Osteoblast (primary cell): ENCODE results near the gene DRC3. TPM values are rescaled to one million over a fixed set of nuclear protein-coding genes. Genes with fewer than 3 reads are reported as not detected.

Source experiments
- DNase-seq: peaks from one replicate; pipeline ENCODE4 v3.0.0; 2011; ENCODE audit warnings: low spot score, mixed read lengths; ENCODE audit not compliant: insufficient read length; ENCODE audit errors: missing footprints
- H2AFZ ChIP-seq: 2 replicates; pipeline ENCODE4 v1.6.0; 2011; ENCODE audit warnings: mild to moderate bottlenecking, low read length
- H3K27ac ChIP-seq: 2 replicates; pipeline ENCODE4 v1.5.1; 2011; ENCODE audit warnings: mild to moderate bottlenecking, low read depth, low read length, moderate library complexity
- H3K27me3 ChIP-seq: 2 replicates; pipeline ENCODE4 v1.6.0; 2012; ENCODE audit warnings: mild to moderate bottlenecking, control low read depth, inconsistent platforms, low read length, moderate library complexity; ENCODE audit not compliant: insufficient read depth
- H3K36me3 ChIP-seq: 2 replicates; pipeline ENCODE4 v1.5.1; 2011; ENCODE audit warnings: mild to moderate bottlenecking, low read length, control low read depth, moderate library complexity; ENCODE audit not compliant: insufficient read depth
- H3K4me1 ChIP-seq: 2 replicates; pipeline ENCODE4 v1.5.1; 2011; ENCODE audit warnings: mild to moderate bottlenecking, low read length, control low read depth, moderate library complexity; ENCODE audit not compliant: insufficient read depth
- H3K4me2 ChIP-seq: 2 replicates; pipeline ENCODE4 v1.6.0; 2011; ENCODE audit warnings: mild to moderate bottlenecking, low read length; ENCODE audit not compliant: insufficient read depth
- H3K4me3 ChIP-seq: fragments of 200-600 bp; sonication (generic); 3 replicates; pipeline ENCODE4 v1.5.1; 2012; ENCODE audit warnings: mild to moderate bottlenecking, low read length, inconsistent platforms; ENCODE audit not compliant: insufficient read depth
- H3K79me2 ChIP-seq: 2 replicates; pipeline ENCODE4 v1.6.0; 2012; ENCODE audit warnings: mild to moderate bottlenecking, low read length, control low read depth, inconsistent platforms; ENCODE audit not compliant: insufficient read depth
- H3K9me3 ChIP-seq: 2 replicates; pipeline ENCODE4 v1.5.1; 2011; ENCODE audit warnings: low read depth, low read length, control low read depth
- H4K20me1 ChIP-seq: 2 replicates; pipeline ENCODE4 v1.6.0; 2012; ENCODE audit warnings: mild to moderate bottlenecking, low read length, control low read depth; ENCODE audit not compliant: insufficient read depth
- total RNA-seq: library from RNA; depleted of rRNA; stranded (reverse); fragments of >200 nt; gene quantifications from 2 replicates; pipeline ENCODE4 v1.2.3, GENCODE V29; 2012
- TF ChIP-seq, protein P1 (sequence below): IDR thresholded peaks from 2 replicates; pipeline ENCODE4 v1.5.1; 2011; ENCODE audit warnings: mild to moderate bottlenecking, low read depth, low read length, moderate library complexity; ENCODE audit errors: extremely low read depth

DRC3 gene
- total RNA-seq, 1 donor, result 2.9 TPM

DNA sequence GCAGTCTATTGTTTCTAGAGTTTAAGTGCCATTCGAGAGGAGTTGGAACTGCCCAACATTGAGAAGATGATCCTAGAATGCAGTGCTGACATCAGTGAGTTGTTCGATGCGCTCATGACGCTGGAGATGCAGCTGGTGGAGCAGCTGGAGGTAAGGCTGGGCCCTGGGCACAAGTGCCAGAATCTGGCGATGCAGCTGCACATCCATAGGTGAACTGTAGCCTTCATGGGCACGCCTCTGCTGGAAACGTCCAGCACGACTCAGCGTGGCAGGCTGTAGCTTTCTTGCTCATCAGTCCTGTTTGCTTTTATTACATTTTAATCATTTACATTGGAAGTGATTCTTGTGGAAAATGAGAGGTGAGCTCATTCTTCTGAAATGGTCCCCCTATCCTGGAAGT is 31.7 kb downstream of the DRC3 start:
- TF ChIP-seq, protein P1, sequence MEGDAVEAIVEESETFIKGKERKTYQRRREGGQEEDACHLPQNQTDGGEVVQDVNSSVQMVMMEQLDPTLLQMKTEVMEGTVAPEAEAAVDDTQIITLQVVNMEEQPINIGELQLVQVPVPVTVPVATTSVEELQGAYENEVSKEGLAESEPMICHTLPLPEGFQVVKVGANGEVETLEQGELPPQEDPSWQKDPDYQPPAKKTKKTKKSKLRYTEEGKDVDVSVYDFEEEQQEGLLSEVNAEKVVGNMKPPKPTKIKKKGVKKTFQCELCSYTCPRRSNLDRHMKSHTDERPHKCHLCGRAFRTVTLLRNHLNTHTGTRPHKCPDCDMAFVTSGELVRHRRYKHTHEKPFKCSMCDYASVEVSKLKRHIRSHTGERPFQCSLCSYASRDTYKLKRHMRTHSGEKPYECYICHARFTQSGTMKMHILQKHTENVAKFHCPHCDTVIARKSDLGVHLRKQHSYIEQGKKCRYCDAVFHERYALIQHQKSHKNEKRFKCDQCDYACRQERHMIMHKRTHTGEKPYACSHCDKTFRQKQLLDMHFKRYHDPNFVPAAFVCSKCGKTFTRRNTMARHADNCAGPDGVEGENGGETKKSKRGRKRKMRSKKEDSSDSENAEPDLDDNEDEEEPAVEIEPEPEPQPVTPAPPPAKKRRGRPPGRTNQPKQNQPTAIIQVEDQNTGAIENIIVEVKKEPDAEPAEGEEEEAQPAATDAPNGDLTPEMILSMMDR, result no peak
- H3K4me2 ChIP-seq, result no peak overlapping the region
- H2AFZ ChIP-seq, result no peak overlapping the region
- H3K27me3 ChIP-seq, result no peaks in the 10 kb centered on the region
- peaks cover 2% of the 10 kb centered on the region for H4K20me1 ChIP-seq
- no peaks in the 10 kb centered on the region for H3K9me3 ChIP-seq
- no peak overlapping the region for H3K27ac ChIP-seq
- H3K36me3 ChIP-seq, result no peaks in the 10 kb centered on the region
- H3K4me3 ChIP-seq, result no peak overlapping the region
- peaks cover 13% of the 10 kb centered on the region for H3K4me1 ChIP-seq
- no peaks in the 10 kb centered on the region for H3K79me2 ChIP-seq
- DNase-seq, result no peak

DNA sequence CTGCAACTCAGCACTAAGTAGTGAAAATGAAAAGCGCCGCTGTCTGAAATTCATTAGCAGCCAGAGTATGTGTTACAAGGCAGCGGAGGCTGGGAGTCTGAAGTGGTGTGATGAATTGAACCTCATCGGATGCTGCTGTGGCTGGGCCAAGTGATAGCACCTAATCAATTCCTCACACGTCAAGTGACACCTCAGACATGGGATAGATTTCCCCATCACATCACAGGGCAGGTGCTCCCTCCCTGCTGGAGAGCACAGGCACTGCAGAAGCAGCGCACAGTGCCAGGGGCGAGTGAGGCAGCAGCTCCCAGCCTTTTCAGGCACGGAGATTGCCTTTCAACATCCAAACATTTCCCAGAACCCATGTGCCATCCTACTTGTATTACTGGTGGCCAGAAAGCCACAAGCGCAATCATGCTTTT is 32.2 kb downstream of the DRC3 start:
- no peak for DNase-seq
- TF ChIP-seq, protein P1, result peak; percentile 34
- Histone ChIP-seq H2AFZ (no peak overlapping the region), H3K4me2 (no peak overlapping the region), H3K4me1 (peaks cover 13% of the 10 kb centered on the region), H3K9me3 (no peaks in the 10 kb centered on the region), H3K27me3 (no peaks in the 10 kb centered on the region), H3K27ac (no peak overlapping the region), H3K79me2 (no peaks in the 10 kb centered on the region), H4K20me1 (peaks cover 2% of the 10 kb centered on the region), H3K36me3 (no peaks in the 10 kb centered on the region), H3K4me3 (no peak overlapping the region)

DNA sequence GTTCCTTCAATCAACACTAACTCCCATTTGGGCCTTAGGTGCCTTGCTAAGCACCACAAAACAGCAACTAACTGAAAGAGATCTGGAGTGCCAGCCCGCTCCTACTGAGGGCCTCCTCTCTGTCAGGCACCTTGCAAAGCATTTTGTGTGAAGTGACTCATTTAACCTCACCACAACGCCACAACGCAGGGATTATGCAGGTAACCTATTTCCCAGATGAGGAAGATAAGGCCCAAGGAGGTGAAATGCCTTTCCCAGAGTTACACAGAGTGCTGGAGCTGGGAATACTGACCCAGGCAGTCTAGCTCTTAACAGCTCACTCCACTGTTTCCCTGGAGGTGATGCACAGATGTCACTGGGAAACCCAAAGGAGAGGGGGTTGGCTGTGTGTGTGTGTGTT is 32.8 kb downstream of the DRC3 start:
- no peaks in the 10 kb centered on the region for H3K79me2 ChIP-seq
- DNase-seq, result no peak
- H3K4me2 ChIP-seq, result no peak overlapping the region
- peaks cover 13% of the 10 kb centered on the region for H3K4me1 ChIP-seq
- no peaks in the 10 kb centered on the region for H3K27me3 ChIP-seq
- no peaks in the 10 kb centered on the region for H3K36me3 ChIP-seq
- no peak overlapping the region for H3K4me3 ChIP-seq
- TF ChIP-seq, protein P1, result no peak
- peaks cover 2% of the 10 kb centered on the region for H4K20me1 ChIP-seq
- no peak overlapping the region for H3K27ac ChIP-seq
- no peaks in the 10 kb centered on the region for H3K9me3 ChIP-seq
- no peak overlapping the region for H2AFZ ChIP-seq

DNA sequence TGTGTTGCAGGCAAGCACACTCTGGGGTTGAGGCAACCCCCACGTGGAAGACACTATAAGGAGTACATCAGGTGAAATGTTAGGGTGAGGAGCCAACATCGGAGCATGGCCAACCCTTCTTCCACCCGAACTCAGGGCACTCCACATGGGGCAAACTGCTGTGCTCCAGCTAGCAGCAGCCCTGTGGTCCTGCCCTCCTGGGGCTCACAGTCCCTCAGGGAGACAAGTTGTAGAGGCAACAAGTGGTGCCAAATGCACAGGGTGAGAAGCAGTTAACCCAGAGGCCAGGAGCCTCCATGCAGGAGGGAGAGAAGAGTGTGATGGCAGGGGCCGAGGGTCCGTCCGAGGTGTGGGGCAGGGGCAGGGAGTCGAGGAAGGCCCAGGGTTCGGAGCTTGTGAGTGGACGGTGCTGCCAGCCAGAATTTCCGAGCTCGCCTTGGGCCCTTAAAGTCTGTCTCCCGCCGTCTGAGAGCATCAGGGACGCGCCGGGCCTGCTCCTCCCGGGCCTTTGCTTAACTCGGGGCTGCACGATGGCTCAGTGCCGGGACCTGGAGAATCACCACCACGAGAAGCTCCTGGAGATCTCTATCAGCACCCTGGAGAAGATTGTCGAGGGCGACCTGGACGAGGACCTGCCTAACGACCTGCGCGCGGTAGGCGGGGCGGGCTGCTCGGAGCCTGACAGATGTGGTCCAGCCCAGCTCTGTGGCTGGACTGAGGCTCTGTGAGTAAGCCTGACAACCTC is 34.0 kb downstream of the DRC3 start:
- Histone ChIP-seq H3K4me3 (no peak overlapping the region), H2AFZ (no peak overlapping the region), H3K9me3 (no peaks in the 10 kb centered on the region), H3K27me3 (no peaks in the 10 kb centered on the region), H4K20me1 (peaks cover 2% of the 10 kb centered on the region), H3K4me1 (peaks cover 13% of the 10 kb centered on the region), H3K79me2 (no peaks in the 10 kb centered on the region), H3K4me2 (no peak overlapping the region), H3K27ac (no peak overlapping the region), H3K36me3 (no peaks in the 10 kb centered on the region)
- TF ChIP-seq, protein P1, result no peak
- DNase-seq, result no peak
